ENCODE data around the gene HIGD2B.
"Not testable (repeated sequence)": the region's sequence is repeated elsewhere in the genome, so short reads cannot be mapped to it uniquely, and the experiment has no call there.

The HIGD2B gene

DNA sequence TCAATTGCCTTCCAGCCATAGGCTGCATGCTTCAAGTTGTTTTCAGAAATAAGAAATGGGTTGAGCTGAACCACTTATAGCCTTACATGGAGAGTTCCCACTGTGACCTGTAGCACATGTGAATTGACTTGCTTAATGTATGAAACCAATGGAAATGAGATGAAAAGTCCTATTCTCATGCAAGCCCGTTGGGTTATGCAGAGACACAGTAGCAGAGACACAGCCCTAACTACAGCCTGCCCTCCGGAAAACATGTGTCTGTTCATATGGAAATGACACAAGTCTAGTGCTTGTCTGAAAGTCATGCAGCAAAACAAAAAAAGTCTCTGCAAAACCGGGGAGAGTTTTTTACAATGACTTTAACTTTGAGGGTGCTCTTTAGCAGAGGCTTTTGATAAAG, 14.5 kb downstream of the HIGD2B start:
- DNase-seq, result no peak

DNA sequence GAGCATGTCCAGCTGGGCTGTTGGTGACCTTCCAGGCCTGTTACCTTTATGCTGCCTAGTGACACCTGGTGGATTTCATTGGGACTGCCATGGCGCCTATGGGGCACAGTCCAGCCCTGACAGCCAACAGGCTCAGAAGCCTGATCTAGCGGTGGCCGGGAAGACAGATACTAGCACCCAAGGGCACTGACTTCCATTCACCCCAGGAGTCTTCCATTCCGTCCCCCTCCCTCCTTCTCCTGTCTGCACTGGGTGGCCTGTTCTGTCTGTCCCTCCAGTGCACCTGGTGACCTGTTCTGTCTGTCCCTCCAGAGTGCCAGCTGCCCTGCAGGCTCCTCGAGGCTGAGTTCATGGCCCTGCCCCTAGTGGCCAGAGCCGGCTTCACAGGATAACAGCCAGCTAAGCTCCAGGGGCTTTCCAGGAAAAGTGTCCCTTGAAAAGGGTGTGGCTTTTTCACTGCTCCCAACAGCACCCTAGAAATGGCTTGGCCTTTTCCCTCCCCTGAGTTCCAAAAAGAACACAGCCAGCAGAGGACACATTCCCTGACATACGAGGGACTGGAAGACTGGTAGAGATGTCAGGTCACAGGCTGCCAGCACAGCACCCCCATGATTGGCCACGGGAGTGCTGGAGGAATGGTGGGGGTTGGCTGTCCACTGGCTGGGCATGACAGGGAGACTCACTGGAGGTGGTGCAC, 15.2 kb downstream of the HIGD2B start:
- DNase-seq, result peak; percentile 86 to 87

GRCh38 chr15:72669803-72670202, 16.2 kb downstream of the HIGD2B start:
- DNase-seq, result not testable (repeated sequence)

GRCh38 chr15:72665706-72666105, 20.3 kb downstream of the HIGD2B start:
- DNase-seq, result not testable (repeated sequence)

GRCh38 chr15:72663931-72664330, 22.1 kb downstream of the HIGD2B start:
- not testable (repeated sequence) for DNase-seq

- DNase-seq, result not testable (repeated sequence)
Measured at GRCh38 chr15:72661081-72661480, 24.9 kb downstream of the HIGD2B start.

GRCh38 chr15:72656014-72656413, 30.0 kb downstream of the HIGD2B start:
- DNase-seq, result not testable (repeated sequence)

DNA sequence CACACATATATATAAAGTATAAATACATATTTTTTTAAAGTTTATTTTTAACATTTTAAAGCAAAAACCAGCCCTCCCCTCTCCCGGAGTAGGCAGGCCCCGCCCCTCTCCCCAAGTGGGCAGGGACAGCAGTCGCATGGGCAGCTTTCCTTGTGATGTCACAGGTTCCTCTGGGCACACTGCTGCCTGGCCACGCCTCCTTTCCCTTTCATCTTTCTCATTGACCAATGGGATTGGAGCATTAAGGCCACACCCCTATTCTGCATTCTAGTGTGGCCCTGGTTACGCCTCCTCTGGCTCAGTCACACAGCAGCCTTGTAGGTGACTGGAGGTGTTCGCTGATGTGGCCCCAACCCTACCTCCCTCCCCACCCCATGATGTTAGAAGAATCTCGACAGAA, 31.6 kb downstream of the HIGD2B start, which contains the start of gene GOLGA6B:
TSS of gene GOLGA6B (plus strand) at position 301 of the 400 bp plus-strand sequence. CDS start at position 342, 41 bp downstream.
- not testable (repeated sequence) for DNase-seq

GRCh38 chr15:72648631-72649253, 37.2 kb downstream of the HIGD2B start:
- not testable (repeated sequence) for DNase-seq

DNA sequence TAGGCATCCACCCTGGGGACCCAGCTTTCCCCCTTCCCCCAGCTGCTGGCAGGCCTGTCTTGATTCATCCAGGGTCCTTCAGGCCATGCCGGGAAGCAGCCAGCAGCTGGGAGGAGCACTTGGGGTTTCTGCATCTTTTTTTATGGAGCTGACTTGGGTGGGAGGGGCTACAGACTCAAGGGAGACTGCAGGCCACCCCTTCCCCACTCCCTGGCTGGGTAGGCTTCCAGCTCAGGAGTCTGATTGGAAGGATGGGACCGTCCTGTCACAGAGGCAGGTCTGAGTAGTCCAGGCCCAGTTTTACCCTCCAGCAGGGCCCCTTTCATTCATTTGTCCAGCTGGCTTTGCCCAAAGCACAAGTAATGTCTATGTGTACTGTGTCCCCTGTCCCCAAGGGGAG, 43.7 kb downstream of the HIGD2B start:
- DNase-seq, result not testable (repeated sequence)

GRCh38 chr15:72639759-72640483, 46.1 kb downstream of the HIGD2B start:
- not testable (repeated sequence) for DNase-seq

GRCh38 chr15:72636519-72637282, 49.3 kb downstream of the HIGD2B start:
- peak; percentile 56 to 64 for DNase-seq

- not testable (repeated sequence) for DNase-seq
Measured at GRCh38 chr15:72629068-72629570, 56.9 kb downstream of the HIGD2B start.

DNA sequence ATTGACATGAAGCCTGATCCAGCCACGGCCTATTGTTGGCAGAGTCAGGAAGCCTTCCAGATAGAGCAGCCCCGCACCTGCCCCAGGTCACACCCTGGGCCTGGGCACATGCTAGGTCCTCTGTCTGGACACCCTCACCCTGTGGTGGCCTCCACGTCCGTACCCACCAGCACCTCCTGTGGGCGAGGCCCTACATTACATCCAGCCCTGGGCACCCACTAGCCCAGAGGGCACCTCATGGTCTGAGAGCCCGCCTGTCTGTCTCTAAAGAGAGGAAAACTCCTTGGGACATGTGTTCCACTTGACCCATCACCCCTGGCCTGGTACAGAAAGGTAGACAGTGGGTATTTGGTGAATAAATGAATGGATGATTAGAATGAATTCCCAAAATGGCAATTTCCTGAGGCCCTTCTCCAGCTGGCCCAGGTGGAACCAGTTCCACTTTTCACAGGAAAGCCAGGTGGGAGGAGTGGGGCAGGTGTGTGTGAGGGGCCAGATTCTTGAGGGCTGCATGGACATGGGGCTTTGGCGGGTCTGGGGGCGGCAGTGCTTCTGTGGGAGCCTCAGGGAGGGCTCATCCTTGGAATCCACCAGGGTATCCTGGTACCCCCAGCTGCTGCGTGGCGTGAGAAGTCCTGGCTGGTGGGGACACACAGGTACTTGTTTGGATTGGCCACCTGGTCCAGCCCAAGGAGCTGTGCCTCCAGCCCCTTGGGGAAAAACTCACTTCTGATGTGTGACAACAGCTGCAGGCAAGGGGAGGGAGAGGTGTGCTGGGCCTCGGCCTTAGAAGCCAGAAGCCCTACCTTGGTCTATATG, 57.5 kb downstream of the HIGD2B start:
- DNase-seq, result peak; percentile 38 to 47

DNA sequence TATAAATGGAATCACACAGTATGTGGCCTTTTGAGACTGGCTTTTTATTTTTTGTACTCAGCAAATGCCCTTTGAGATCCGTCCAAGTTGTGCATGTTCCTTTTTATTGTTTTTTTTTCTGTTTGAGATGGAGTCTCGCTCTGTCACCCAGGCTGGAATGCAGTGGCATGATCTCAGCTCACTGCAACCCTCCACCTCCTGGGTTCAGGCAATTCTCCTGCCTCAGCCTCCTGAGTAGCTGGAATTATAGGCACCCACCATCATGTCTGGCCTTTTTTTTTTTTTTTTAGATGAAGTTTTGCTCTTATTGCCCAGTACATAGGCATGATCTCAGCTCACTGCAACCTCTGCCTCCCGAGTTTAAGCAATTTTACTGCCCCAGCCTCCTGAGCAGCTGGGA, 59.8 kb downstream of the HIGD2B start:
- DNase-seq, result not testable (repeated sequence)

Measured in activated T-cell treated with anti-CD3 and anti-CD28 coated beads, Interleukin-2, amount 50 U/mL, for 48 hours (primary cell).